Common myeloid progenitor, CD34-positive (primary cell): Measurements from ENCODE around the gene ANKMY1.

Experiments used
- CTCF ChIA-PET: fragments of 350-600 bp; sonication (Branson Sonifier 250); formaldehyde crosslinking; loops from one replicate; lab custom pipeline; 2021; ENCODE audit warnings: antibody characterized with exemption; lab: Charles Lee
- POLR2A ChIA-PET: fragments of 350-600 bp; sonication (Branson Sonifier 250); formaldehyde crosslinking; loops from one replicate; lab custom pipeline; 2021; ENCODE audit warnings: antibody characterized with exemption; lab: Charles Lee
- DNase-seq, 3 donors: peaks; one replicate each; pipeline versions ENCODE4 v3.0.0 to v3.0.0-alpha.2; 2013
- H3K27ac ChIP-seq, 2 experiments: 1 replicate in 1 of 2; 2 replicates in 1 of 2; pipeline ENCODE4 v1.7.0; 2013; ENCODE audit warnings: inconsistent platforms in 2 of 2, low read length in 2 of 2, mild to moderate bottlenecking in 2 of 2, low read depth in 1 of 2, moderate library complexity in 1 of 2; ENCODE audit not compliant: severe bottlenecking in 2 of 2, insufficient read depth in 1 of 2, poor library complexity in 1 of 2
- H3K27me3 ChIP-seq, 5 experiments: replicated peaks in 2 of 5; 1 replicate in 3 of 5; 2 replicates in 2 of 5; pipeline versions ENCODE4 v1.6.1 to v1.7.0; 2013; ENCODE audit warnings: low read length in 4 of 5, mild to moderate bottlenecking in 2 of 5, moderate library complexity in 2 of 5, inconsistent platforms in 1 of 5; ENCODE audit not compliant: insufficient read depth in 5 of 5, control insufficient read depth in 4 of 5
- H3K36me3 ChIP-seq, 4 experiments: 1 replicate in 2 of 4; 2 replicates in 2 of 4; pipeline versions ENCODE4 v1.6.1 to v1.7.0; 2013; ENCODE audit warnings: low read length in 3 of 4, control low read depth in 1 of 4, mild to moderate bottlenecking in 1 of 4; ENCODE audit not compliant: control insufficient read depth in 4 of 4, insufficient read depth in 4 of 4
- H3K4me1 ChIP-seq, 4 experiments: 1 replicate in 3 of 4; 2 replicates in 1 of 4; pipeline versions ENCODE4 v1.6.1 to v1.7.1; 2013; ENCODE audit warnings: low read length in 3 of 4, mild to moderate bottlenecking in 3 of 4, control low read depth in 1 of 4, inconsistent platforms in 1 of 4, moderate library complexity in 1 of 4; ENCODE audit not compliant: control insufficient read depth in 4 of 4, insufficient read depth in 4 of 4; ENCODE audit errors: control extremely low read depth in 1 of 4
- H3K4me3 ChIP-seq, 7 experiments: 1 replicate in 4 of 7; 2 replicates in 3 of 7; pipeline versions ENCODE4 v1.5.1 to v1.7.0; 2013; ENCODE audit warnings: mild to moderate bottlenecking in 7 of 7, low read length in 6 of 7, moderate library complexity in 6 of 7, inconsistent platforms in 2 of 7, low read depth in 2 of 7, control low read depth in 1 of 7; ENCODE audit not compliant: insufficient read depth in 4 of 7, control insufficient read depth in 1 of 7; ENCODE audit errors: extremely low read depth in 1 of 7
- H3K9me3 ChIP-seq, 5 experiments: 1 replicate in 4 of 5; 2 replicates in 1 of 5; pipeline versions ENCODE4 v1.6.1 to v1.7.1; 2013; ENCODE audit warnings: low read length in 4 of 5, mild to moderate bottlenecking in 2 of 5, inconsistent platforms in 1 of 5, low read depth in 1 of 5, moderate library complexity in 1 of 5; ENCODE audit not compliant: control insufficient read depth in 4 of 5, insufficient read depth in 2 of 5; ENCODE audit errors: control extremely low read depth in 1 of 5
- WGBS: methylation state at CpG from one replicate; pipeline ENCODE4 v1.1.5; 2013; ENCODE audit not compliant: insufficient coverage; 5-methylcytosine and 5-hydroxymethylcytosine counted together

ANKMY1 gene

GRCh38 chr2:240597419-240598181 is 39.8 kb upstream of the ANKMY1 start:
- no peaks in the 10 kb centered on the region for H3K9me3 ChIP-seq
- H3K27ac ChIP-seq = no peak overlapping the region
- CTCF ChIA-PET = no interaction called here
- H3K36me3 ChIP-seq = peaks cover 6 to 56% (median 19%) of the 10 kb centered on the region in 4 experiments
- H3K4me1 ChIP-seq = no peaks in the 10 kb centered on the region
- no peak for DNase-seq
- WGBS = 93% methylated on average over 22 of the region's 22 CpGs
- POLR2A ChIA-PET = no interaction called here
- H3K4me3 ChIP-seq = no peak overlapping the region
- H3K27me3 ChIP-seq = no peaks in the 10 kb centered on the region

- no peak overlapping the region for H3K4me3 ChIP-seq
- no peaks in the 10 kb centered on the region for H3K9me3 ChIP-seq
- DNase-seq = no peak
- POLR2A ChIA-PET = no interaction called here
- H3K27me3 ChIP-seq = no peaks in the 10 kb centered on the region
- no peaks in the 10 kb centered on the region for H3K4me1 ChIP-seq
- CTCF ChIA-PET = no interaction called here
- 95% methylated on average over 7 of the region's 10 CpGs for WGBS
- H3K36me3 ChIP-seq = peaks cover 6 to 57% (median 21%) of the 10 kb centered on the region in 4 experiments
- no peak overlapping the region for H3K27ac ChIP-seq
These were observed 39.2 kb upstream of the ANKMY1 start for GRCh38 chr2:240597054-240597418.

GRCh38 chr2:240596491-240596931 is 38.7 kb upstream of the ANKMY1 start:
- Histone ChIP-seq H3K4me3 (no peak overlapping the region), H3K4me1 (no peaks in the 10 kb centered on the region), H3K36me3 (peaks cover 6 to 58% (median 26%) of the 10 kb centered on the region in 4 experiments), H3K27me3 (no peaks in the 10 kb centered on the region), H3K27ac (no peak overlapping the region), H3K9me3 (no peaks in the 10 kb centered on the region)
- ChIA-PET POLR2A (no interaction called here), CTCF (interaction anchor here (1.4 kb wide), 1 partner anchor 20 kb away, joined by 3 read pairs; no protein-coding TSS in a partner anchor)
- DNase-seq = no peak
- 95% methylated on average over 16 of the region's 23 CpGs for WGBS

- H3K4me3 ChIP-seq = no peak overlapping the region
- DNase-seq = no peak
- ChIA-PET POLR2A (no interaction called here), CTCF (interaction anchor here (1.4 kb wide), 1 partner anchor 20 kb away, joined by 3 read pairs; no protein-coding TSS in a partner anchor)
- H3K4me1 ChIP-seq = no peaks in the 10 kb centered on the region
- H3K27ac ChIP-seq = no peak overlapping the region
- WGBS = 97% methylated on average over 17 of the region's 17 CpGs
- H3K27me3 ChIP-seq = no peaks in the 10 kb centered on the region
- peaks cover 6 to 59% (median 28%) of the 10 kb centered on the region in 4 experiments for H3K36me3 ChIP-seq
- no peaks in the 10 kb centered on the region for H3K9me3 ChIP-seq
These were observed 38.3 kb upstream of the ANKMY1 start for GRCh38 chr2:240596080-240596460.

- H3K9me3 ChIP-seq = no peaks in the 10 kb centered on the region
- no peaks in the 10 kb centered on the region for H3K27me3 ChIP-seq
- CTCF ChIA-PET = interaction anchor here (1.4 kb wide), 1 partner anchor 21 kb away, joined by 3 read pairs; no protein-coding TSS in a partner anchor
- DNase-seq = peak in 2 of 3 donors; percentile 57 to 61
- H3K4me3 ChIP-seq = no peak overlapping the region
- H3K27ac ChIP-seq = no peak overlapping the region
- POLR2A ChIA-PET = no interaction called here
- H3K36me3 ChIP-seq = peaks cover 6 to 62% (median 33%) of the 10 kb centered on the region in 4 experiments
- no peaks in the 10 kb centered on the region for H3K4me1 ChIP-seq
- 74% methylated on average over 15 of the region's 18 CpGs for whole genome bisulfite sequencing
These were observed 37.7 kb upstream of the ANKMY1 start for GRCh38 chr2:240595381-240596079.

- no peaks in the 10 kb centered on the region for H3K9me3 ChIP-seq
- H3K27me3 ChIP-seq = no peaks in the 10 kb centered on the region
- H3K27ac ChIP-seq = no peak overlapping the region
- H3K4me3 ChIP-seq = no peak overlapping the region
- WGBS = 97% methylated on average over 25 of the region's 34 CpGs
- CTCF ChIA-PET = interaction anchor here (0.7 to 1.4 kb wide), 5 partner anchors 9 to 22 kb away, joined by 3 read pairs; no protein-coding TSS in a partner anchor
- H3K4me1 ChIP-seq = no peaks in the 10 kb centered on the region
- no peak for DNase-seq
- POLR2A ChIA-PET = no interaction called here
- peaks cover 8 to 68% (median 39%) of the 10 kb centered on the region in 4 experiments for H3K36me3 ChIP-seq
These were observed 37.0 kb upstream of the ANKMY1 start for GRCh38 chr2:240594511-240595380.
